ENCODE data around the gene EDN2.

Gene EDN2

GRCh38 chr1:41483001-41483850 lies 1.3 kb downstream of the EDN2 start:
- DNase-seq (ENCODE audit: low spot score), result no peak

- no peak for DNase-seq (ENCODE audit: low spot score)
These were observed 2.3 kb downstream of the EDN2 start for GRCh38 chr1:41482001-41482765.

GRCh38 chr1:41481109-41481775 lies 3.2 kb downstream of the EDN2 start:
- no peak for DNase-seq (ENCODE audit: low spot score)

DNA sequence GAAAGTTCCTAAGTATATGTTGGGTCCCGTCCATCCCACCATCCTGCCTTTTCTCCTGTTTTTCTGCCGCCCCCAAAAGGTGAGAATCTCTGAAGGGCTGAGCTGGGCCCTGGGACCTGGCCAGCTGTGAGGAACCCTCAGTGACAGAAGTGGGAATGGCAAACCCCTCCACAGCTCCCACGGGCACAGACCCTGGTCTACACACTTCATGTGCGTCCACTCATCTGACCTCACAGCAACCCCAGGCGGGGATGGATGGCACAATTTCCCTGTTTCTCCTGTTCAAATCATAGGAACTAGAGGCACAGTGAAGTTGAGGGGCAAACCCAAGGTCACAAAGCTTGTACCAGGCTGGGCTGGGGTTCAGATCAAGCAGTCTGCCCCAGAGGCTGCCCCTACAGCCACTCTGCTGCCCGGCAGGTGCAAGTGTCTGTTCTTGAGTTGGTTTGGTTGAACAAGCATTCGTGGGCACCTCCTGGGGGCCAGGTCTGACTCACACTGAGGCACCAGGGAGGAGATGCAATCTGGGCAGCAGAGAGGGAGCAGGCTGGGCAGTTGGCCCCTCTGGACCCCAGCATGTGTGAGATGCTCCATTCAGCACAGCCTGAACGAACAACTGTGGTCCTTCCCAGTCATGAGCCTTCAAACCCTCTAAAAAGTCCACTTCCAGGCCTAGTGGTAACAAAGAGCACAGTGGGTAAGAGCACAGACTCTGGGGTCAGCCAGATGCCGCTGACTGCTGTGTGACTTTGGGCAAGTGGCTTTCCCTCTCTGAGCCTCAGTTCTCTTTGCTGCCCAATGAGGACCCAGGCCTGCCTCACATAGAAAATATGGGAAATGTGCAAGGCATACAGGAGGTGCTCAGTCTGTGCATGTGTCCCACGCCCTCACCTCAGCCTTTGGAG lies 4.0 kb downstream of the EDN2 start:
- no peak for DNase-seq (ENCODE audit: low spot score)

- DNase-seq (ENCODE audit: low spot score), result no peak
These were observed 4.7 kb downstream of the EDN2 start for GRCh38 chr1:41479808-41480160.

- no peak for DNase-seq (ENCODE audit: low spot score)
These were observed 5.3 kb downstream of the EDN2 start for GRCh38 chr1:41479000-41479807.

DNA sequence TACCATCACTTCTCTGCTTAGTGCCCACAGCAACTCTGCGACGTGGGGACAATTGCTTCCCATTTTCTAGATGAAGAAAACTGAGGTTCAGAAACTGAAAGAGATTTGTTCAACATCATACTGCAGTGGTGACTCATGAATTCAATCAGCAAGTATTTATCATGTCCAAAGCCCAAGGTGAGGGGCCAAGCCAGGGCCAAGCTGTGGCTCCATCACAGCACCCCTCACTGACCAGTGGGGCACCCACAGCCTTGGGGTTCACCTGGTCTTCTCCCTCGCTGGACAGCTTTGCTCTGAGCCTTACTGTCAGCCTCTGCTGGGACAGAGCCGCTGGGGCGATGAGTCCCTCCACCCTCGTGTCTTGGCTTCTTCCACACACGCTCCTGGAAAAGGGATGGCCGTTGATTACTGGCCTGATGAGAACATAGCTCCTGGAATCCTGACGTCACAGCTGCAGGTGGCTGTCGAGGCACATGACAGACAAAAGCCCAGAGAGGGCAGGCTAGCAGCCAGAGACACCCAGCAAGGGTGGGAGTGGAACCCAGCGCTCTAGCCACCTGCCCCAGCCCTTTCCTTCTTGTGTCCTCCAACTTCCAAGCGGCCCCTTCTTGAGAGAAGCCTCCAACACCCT lies 6.2 kb downstream of the EDN2 start:
- DNase-seq (ENCODE audit: low spot score), result no peak

- no peak for DNase-seq (ENCODE audit: low spot score)
These were observed 7.6 kb downstream of the EDN2 start for GRCh38 chr1:41476807-41477361.

DNA sequence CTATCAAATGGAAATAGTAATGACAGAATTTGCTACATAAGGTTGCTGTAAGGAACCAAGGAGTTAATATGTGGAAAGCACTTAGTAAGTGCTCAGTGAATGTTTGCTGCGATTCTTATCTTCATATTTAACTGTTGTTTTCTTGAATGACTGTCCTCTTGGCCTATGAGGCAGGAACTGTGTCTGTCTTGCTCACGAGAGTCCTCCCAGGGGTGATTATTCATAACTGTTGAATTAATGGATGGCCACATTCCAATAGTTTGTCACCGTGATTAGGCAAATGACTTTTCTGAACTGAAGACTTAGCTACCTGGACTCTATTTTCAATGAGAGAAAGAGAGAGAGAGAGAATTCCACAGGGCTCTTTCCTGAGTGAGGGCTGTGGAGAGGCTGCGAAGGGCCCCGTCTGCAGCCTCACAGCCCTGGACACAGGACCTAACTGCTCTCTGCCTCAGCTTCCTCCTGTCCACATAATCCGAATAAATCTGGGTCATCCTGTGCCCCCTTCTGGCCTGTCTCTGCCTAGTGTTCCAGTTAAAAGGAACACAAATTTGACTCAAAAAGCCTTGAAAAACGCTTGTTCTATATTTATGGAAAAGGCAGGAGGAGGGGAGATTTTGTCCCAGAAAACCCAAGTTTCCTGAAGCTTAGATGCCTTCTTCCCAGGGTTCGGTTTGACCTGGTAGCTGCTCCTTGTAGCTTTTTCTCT lies 8.5 kb downstream of the EDN2 start:
- no peak for DNase-seq (ENCODE audit: low spot score)

DNA sequence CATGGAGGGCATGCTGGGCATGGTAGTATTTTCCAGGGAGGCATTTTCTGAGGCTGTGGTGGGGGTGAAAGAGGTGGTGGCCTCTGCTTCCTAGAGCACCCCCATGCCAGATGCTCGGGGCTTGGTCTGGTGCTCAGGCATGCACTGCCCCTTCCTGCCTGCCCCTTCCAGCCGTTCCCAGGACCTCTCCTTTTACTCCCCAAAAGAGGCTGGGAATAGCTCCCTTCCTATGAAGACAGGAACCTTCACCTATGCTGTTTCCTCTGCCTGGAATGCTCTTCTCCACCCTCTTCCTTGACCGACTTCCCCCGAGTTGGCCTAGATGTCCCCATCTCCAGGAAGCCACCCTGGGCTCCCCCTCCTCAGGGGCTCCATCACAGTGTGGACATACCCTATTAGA lies 9.1 kb downstream of the EDN2 start:
- DNase-seq (ENCODE audit: low spot score), result no peak

DNA sequence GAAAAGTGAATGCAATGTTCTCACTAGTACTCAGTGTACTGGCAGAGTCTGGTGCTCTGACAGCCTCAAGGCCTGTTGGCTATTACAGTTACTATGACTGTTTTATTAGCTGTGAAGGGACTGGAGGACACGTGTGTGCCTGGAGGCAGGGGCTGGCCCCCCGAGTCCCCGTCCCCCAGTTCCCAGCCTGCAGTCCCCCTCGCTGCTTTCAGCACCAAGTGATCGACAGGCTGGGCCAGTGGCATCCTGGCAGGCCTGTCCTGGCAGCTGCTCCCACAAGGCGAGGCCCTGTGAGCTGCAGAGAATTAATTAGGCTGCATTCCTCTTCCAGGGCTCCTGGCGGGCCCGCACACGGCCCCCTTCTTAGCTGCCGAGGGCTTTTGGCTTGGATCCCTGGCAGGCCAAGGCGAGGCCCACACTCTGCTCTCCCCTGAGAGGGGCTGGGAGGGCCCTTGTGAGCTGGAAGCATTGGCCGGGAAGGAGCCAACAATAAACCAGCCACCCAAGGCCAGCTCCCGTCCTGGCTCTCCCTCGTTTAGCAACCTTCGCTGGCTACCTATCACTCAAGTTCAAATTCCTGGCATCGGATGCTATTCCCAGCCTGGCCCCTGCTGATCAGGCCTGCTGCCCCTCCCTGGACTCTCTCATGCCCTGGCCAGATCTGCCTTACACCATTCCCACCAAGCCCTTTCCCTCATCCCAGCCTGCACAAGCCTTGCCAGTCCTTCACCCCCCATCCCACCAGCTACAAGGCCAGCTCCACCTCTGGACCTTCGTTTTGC lies 9.8 kb downstream of the EDN2 start:
- DNase-seq (ENCODE audit: low spot score), result peak; percentile 85

- no peak for DNase-seq (ENCODE audit: low spot score)
These were observed 10.6 kb downstream of the EDN2 start for GRCh38 chr1:41473738-41474362.

GRCh38 chr1:41471658-41472057 lies 12.8 kb downstream of the EDN2 start:
- no peak for DNase-seq (ENCODE audit: low spot score)

DNA sequence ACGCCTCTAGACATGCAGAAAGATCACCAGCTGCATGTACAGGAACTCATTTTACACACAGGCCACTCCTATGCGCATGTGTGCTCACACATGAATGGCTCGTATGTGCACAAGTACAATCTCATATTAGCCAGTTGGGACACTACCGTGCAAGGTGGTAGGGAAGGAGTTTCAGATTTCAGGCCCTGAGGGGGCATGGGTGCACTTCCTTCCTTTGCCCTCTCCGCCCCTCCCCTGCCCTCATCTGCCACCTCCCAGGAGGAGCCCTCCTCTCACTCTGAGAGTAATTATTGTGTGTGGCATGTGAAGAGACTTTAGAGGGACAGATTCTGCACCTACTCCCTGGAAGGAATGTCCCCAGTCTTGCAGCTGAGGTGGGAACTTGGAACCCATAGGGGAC lies 14.8 kb downstream of the EDN2 start:
- DNase-seq (ENCODE audit: low spot score), result no peak

DNA sequence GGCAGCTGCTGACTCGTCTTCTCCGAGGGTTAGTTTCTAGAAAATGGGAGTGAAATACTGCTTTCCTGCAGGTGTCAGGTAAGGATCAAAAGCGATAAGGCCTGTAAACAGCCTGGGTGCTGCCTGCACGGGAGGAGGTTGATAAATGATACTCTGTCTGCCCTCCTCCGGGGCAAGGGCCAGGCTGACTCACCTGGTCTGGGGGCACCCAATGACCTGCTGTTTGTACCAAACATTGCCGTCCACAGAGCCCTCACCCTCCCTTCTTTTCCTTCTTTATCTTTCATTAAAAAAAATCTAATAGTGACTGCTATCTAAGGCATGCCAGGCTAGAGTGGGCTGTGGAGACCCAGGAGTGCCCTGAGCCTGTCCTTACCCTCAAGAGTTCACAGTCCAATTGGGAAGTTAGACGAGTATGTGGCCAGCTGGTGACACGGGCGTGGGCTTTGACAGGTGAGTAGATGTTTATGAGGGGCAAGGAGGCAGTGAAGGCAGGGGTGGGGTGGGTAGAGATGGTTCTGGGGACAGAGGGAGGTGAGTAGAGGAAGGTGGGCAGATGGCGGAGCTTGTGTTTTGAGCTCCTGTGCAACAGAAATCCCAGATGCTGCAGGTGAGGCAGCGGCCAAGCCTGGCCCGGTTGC lies 16.2 kb downstream of the EDN2 start:
- DNase-seq (ENCODE audit: low spot score), result no peak

DNA sequence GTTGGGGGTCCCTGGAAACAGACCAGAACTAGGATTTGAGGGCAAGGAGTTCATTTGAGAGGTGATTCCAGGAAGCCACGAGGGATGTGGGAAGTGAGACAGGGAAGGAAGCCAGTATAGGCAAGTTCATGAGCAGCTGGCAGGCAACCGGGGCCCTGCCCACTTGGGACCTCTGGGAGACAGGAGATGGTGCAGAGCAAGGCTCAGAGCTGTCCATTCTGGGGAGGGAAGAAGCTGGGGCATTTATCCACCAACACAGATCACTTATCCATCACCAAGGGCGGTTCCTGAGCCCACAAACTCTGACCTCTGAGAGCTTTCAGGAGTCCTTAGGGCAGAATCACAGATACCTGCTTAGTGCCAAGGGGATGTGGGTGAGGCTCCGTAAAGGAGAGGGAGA lies 16.8 kb downstream of the EDN2 start:
- DNase-seq (ENCODE audit: low spot score), result no peak

GRCh38 chr1:41466146-41466545 lies 18.3 kb downstream of the EDN2 start:
- DNase-seq (ENCODE audit: low spot score), result no peak

- DNase-seq (ENCODE audit: low spot score), result no peak
These were observed 18.7 kb downstream of the EDN2 start for GRCh38 chr1:41465741-41466140.

All from left forelimb (tissue), 1 donor.